Hair follicular keratinocyte (primary cell): ENCODE data around the gene RNF213. TPM values are rescaled to one million over a fixed set of nuclear protein-coding genes. Genes with fewer than 3 reads are reported as not detected.

Experiments
- total RNA-seq: library from RNA; depleted of rRNA; stranded (reverse); fragments of >200 nt; gene quantifications from 2 replicates; pipeline ENCODE4 v1.2.3, GENCODE V29; 2015

Gene RNF213
- 25.2 and 39.0 TPM in 2 replicates for total RNA-seq

GRCh38 chr17:80260791-80261158, at the start of gene RNF213:
Gene RNF213, plus strand, starts transcription at chr17:80260852. Its CDS starts 2,830 bp downstream, at chr17:80263682.

GRCh38 chr17:80220054-80220735, 40.5 kb upstream of the RNF213 start, which contains the start of the genes SGSH and SLC26A11:
Gene SGSH, minus strand, starts transcription at chr17:80220333. Its CDS starts 20 bp downstream, at chr17:80220313.
Gene SLC26A11, plus strand, starts transcription at chr17:80220427. Its CDS starts 1,134 bp downstream, at chr17:80221561.

GRCh38 chr17:80414803-80415625, 154.4 kb downstream of the RNF213 start, which contains the start of gene ENDOV:
Gene ENDOV, plus strand, starts transcription at chr17:80415167. Its CDS starts 28 bp downstream, at chr17:80415195.

Other genes with a start within 250 kb of the RNF213 start
- gene TBC1D16, start 225.0 kb upstream of the RNF213 start, total RNA-seq, result 20.1 and 26.0 TPM in 2 replicates
- 0.47 and 0.57 TPM in 2 replicates for gene CCDC40, start 224.2 kb upstream of the RNF213 start, total RNA-seq
- 14.5 and 39.9 TPM in 2 replicates for gene GAA, start 159.3 kb upstream of the RNF213 start, total RNA-seq
- 64.0 and 100 TPM in 2 replicates for gene EIF4A3, start 113.7 kb upstream of the RNF213 start, total RNA-seq
- 0.62 TPM in 1 of 2 replicates, not detected in the other for gene CARD14, start 90.8 kb upstream of the RNF213 start, total RNA-seq
- 6.1 and 9.0 TPM in 2 replicates for gene SGSH, start 40.5 kb upstream of the RNF213 start, total RNA-seq
- gene SLC26A11, start 40.4 kb upstream of the RNF213 start, total RNA-seq, result 1.5 and 1.6 TPM in 2 replicates
- 9.9 and 15.9 TPM in 2 replicates for gene ENDOV, start 154.3 kb downstream of the RNF213 start, total RNA-seq
- 0.08 and 0.15 TPM in 2 replicates for gene NPTX1, start 215.8 kb downstream of the RNF213 start, total RNA-seq